HG03520 (cell line): Measurements from ENCODE around the gene TREM1.
"Not testable (repeated sequence)": the region's sequence is repeated elsewhere in the genome, so short reads cannot be mapped to it uniquely, and the experiment has no call there.

Source experiments
- ATAC-seq: cut with Tn5 transposase; IDR thresholded peaks from one replicate; pipeline ENCODE4 v1.9.1; 2021; ENCODE audit warnings: mild to moderate bottlenecking, moderate library complexity; ENCODE audit not compliant: unreplicated experiment

The TREM1 gene

GRCh38 chr6:41262401-41262800 is 24.1 kb downstream of the TREM1 start:
- ATAC-seq = no peak

GRCh38 chr6:41258196-41258493 is 28.3 kb downstream of the TREM1 start:
- ATAC-seq = no peak

- no peak for ATAC-seq
Measured at GRCh38 chr6:41257369-41258195, 28.9 kb downstream of the TREM1 start.

GRCh38 chr6:41256383-41256782 is 30.1 kb downstream of the TREM1 start:
- peak; percentile 85 for ATAC-seq

- peak; percentile 15 for ATAC-seq
Measured at GRCh38 chr6:41255638-41256246, 30.7 kb downstream of the TREM1 start.

- no peak for ATAC-seq
Measured at GRCh38 chr6:41255110-41255509, 31.4 kb downstream of the TREM1 start.

- ATAC-seq = no peak
Measured at GRCh38 chr6:41252401-41253169, 33.9 kb downstream of the TREM1 start.

GRCh38 chr6:41247882-41248705 is 38.4 kb downstream of the TREM1 start:
- no peak for ATAC-seq

GRCh38 chr6:41247288-41247865 is 39.1 kb downstream of the TREM1 start:
- ATAC-seq = no peak

- not testable (repeated sequence) for ATAC-seq
Measured at GRCh38 chr6:41246529-41246928, 40.0 kb downstream of the TREM1 start.

- ATAC-seq = no peak
Measured at GRCh38 chr6:41239467-41240159, 46.9 kb downstream of the TREM1 start.

- no peak for ATAC-seq
Measured at GRCh38 chr6:41237128-41237527, 49.4 kb downstream of the TREM1 start.

- ATAC-seq = no peak
Measured at GRCh38 chr6:41236276-41236675, 50.2 kb downstream of the TREM1 start.

GRCh38 chr6:41232667-41233066 is 53.8 kb downstream of the TREM1 start:
- ATAC-seq = no peak

- ATAC-seq = no peak
Measured at GRCh38 chr6:41231246-41231645, 55.2 kb downstream of the TREM1 start.

GRCh38 chr6:41229721-41230120 is 56.8 kb downstream of the TREM1 start:
- no peak for ATAC-seq

- no peak for ATAC-seq
Measured at GRCh38 chr6:41228616-41229015, 57.9 kb downstream of the TREM1 start.

- ATAC-seq = no peak
Measured at GRCh38 chr6:41228096-41228495, 58.4 kb downstream of the TREM1 start, which contains the start of gene TREML4. TREML4 (plus strand) TSS chr6:41228349; CDS start chr6:41228428, 79 bp downstream.

- ATAC-seq = no peak
Measured at GRCh38 chr6:41226752-41227151, 59.7 kb downstream of the TREM1 start.

GRCh38 chr6:41224800-41225199 is 61.7 kb downstream of the TREM1 start:
- ATAC-seq = no peak
